ENCODE results near the gene ONECUT1.

The ONECUT1 gene

DNA sequence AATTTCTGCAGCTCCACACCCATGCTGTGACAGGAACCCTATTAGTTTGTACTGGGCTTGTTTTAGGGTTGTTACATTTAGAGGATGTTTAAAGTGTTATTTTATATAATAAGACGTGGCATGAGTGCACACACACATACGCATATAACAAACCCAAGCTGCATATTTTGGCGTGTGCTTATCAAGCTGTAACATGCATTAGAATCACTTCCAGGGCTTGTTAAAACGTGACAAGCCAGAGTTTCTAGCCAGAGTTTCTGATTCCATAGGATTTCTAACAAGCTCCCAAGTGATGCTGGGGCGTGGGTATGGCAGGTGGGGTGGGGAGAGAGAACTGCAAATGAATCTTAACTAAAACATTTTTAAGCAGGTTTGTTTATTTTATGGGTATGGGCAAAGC is 17.4 kb downstream of the ONECUT1 start:
- no peaks in the 10 kb centered on the region for H3K9me3 Mint-ChIP-seq
- no peak overlapping the region for H3K27ac Mint-ChIP-seq
- H3K4me3 Mint-ChIP-seq, result no peak overlapping the region

DNA sequence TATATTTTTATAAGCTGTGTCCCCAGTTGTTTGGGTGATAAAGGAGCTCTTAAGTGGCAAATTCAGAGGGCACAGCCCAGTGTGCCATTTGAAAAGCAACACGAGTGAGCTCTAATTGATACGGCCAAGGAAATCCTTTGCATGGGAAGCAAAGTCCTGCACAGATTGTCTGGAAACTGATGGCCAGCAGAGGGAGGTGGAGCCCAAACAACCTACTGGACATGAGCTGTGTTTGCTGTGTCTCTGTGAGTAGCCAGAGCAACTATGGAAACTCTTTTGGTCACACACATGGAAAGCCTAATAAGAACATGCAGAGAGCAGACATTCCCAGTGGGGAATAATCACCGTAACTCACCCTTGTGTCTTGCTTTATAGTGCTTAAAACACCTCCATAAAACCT is 24.4 kb downstream of the ONECUT1 start:
- Mint-ChIP-seq H3K4me3 (no peak overlapping the region), H3K4me1 (ENCODE audit: low read depth) (no peaks in the 10 kb centered on the region), H3K9me3 (no peaks in the 10 kb centered on the region), H3K36me3 (ENCODE audit: low read depth) (no peaks in the 10 kb centered on the region), H3K27ac (no peak overlapping the region), H3K27me3 (peaks cover 34% of the 10 kb centered on the region)

More for the DNA sequence above, 17.4 kb downstream of the ONECUT1 start:
- H3K36me3 Mint-ChIP-seq (ENCODE audit: low read depth), result no peaks in the 10 kb centered on the region
- peaks cover 59% of the 10 kb centered on the region for H3K27me3 Mint-ChIP-seq
- no peaks in the 10 kb centered on the region for H3K4me1 Mint-ChIP-seq (ENCODE audit: low read depth)

DNA sequence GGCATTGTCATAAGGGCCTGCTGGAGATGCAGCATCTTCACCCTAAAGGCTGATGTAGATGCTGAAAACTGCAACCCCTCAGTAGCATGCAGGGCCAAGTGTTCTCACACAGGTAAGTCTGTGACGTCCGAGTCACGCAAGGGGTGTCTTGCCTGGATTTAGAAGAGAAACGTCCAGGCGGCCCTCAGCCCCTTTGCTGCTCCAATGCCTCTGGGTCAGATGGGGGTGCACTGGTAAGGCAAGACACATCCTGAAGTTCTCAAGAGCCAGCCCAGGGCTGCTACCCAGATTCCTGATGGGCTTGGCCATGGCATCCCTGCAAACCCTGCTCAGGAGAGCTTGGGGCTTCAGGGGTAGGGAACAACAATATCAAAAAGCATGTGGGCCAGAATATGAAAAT is 25.4 kb downstream of the ONECUT1 start:
- Mint-ChIP-seq H3K9me3 (no peaks in the 10 kb centered on the region), H3K36me3 (ENCODE audit: low read depth) (no peaks in the 10 kb centered on the region), H3K27me3 (peaks cover 38% of the 10 kb centered on the region), H3K27ac (no peak overlapping the region), H3K4me1 (ENCODE audit: low read depth) (no peaks in the 10 kb centered on the region), H3K4me3 (no peak overlapping the region)

DNA sequence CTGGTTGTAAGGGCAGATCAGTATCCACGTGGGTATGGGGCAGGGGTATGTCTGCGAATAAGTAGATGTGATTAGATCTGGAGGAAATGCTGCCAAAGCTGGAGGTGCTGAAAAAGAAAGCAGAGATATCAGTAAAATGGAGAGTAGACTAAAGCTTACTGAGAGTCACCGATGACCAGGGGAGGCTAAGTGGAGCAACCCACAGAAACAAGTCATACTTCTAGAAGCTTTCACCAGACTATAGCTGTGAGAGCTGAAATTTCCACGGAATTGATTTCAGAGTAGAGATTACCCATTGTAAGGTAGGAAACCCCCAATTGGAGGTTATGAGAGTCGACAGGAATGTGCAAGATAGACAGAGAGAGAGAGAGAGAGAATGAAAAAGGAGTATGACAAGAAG is 27.5 kb downstream of the ONECUT1 start:
- no peaks in the 10 kb centered on the region for H3K4me1 Mint-ChIP-seq (ENCODE audit: low read depth)
- H3K27ac Mint-ChIP-seq, result no peak overlapping the region
- H3K9me3 Mint-ChIP-seq, result no peaks in the 10 kb centered on the region
- no peak overlapping the region for H3K4me3 Mint-ChIP-seq
- no peaks in the 10 kb centered on the region for H3K36me3 Mint-ChIP-seq (ENCODE audit: low read depth)
- H3K27me3 Mint-ChIP-seq, result peaks cover 35% of the 10 kb centered on the region

DNA sequence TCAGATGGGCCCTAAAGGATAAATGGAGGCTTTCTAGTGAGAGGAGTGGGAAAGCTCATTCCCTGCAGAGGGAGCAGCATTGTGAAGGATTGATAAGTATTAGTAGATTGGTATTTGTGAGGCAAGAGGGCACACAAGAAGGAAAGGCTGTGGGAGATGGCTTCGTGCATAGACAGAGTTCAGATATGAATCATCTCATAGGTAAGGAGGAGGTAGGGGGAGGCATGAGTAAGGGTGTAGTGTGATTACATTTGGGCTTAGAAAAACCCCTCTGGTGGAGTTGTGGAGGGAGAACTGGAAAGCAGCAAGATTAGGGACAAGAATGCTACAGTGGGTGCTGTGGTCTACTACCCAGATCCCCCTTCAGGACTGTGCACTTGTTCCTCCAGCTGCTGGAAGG is 29.6 kb downstream of the ONECUT1 start:
- no peaks in the 10 kb centered on the region for H3K9me3 Mint-ChIP-seq
- H3K36me3 Mint-ChIP-seq (ENCODE audit: low read depth), result no peaks in the 10 kb centered on the region
- H3K4me3 Mint-ChIP-seq, result no peak overlapping the region
- peaks cover 29% of the 10 kb centered on the region for H3K27me3 Mint-ChIP-seq
- no peaks in the 10 kb centered on the region for H3K4me1 Mint-ChIP-seq (ENCODE audit: low read depth)
- H3K27ac Mint-ChIP-seq, result no peak overlapping the region

DNA sequence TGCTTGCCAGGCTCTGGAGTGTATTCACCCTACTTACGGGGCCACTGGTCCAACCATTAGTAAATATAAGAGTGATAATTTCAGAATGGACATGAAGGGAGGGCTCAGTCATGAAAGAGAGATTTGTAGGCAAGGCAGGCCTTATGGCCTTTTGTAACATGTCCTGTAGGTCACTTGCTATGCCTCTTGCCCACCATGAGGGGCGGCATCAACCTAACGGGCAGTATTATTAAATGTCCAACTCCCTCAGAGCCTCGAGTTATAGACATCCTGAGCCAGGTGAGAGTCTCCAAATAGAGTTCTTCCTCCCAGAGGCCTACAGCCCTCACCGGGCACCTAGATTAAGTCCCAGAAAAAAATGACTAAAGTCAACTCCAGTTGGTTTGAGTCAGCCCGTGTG is 30.2 kb downstream of the ONECUT1 start:
- Mint-ChIP-seq H3K4me3 (no peak overlapping the region), H3K27me3 (peaks cover 30% of the 10 kb centered on the region), H3K4me1 (ENCODE audit: low read depth) (no peaks in the 10 kb centered on the region), H3K9me3 (no peaks in the 10 kb centered on the region), H3K27ac (no peak overlapping the region), H3K36me3 (ENCODE audit: low read depth) (no peaks in the 10 kb centered on the region)

DNA sequence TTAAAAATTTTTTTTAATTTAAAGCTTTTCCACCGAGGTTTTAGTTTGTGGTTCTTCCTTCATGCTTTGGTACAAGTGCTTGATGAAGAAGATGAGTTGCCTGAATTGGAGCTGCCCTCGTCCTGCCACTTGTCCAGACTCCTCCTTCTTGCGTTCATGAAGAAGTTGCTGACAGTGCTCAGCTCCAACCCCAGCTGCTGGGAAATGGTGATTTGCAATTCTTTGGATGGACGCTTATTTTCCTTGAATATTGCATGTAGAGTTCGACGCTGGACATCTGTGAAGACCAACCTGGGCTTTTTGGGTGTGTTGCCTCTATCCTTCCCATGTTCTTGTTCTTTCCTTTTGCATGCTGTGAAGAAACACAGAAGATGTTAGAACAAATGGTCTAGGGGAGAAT is 32.6 kb downstream of the ONECUT1 start:
- no peaks in the 10 kb centered on the region for H3K4me1 Mint-ChIP-seq (ENCODE audit: low read depth)
- H3K27me3 Mint-ChIP-seq, result peaks cover 40% of the 10 kb centered on the region
- H3K9me3 Mint-ChIP-seq, result no peaks in the 10 kb centered on the region
- H3K36me3 Mint-ChIP-seq (ENCODE audit: low read depth), result no peaks in the 10 kb centered on the region
- no peak overlapping the region for H3K4me3 Mint-ChIP-seq
- H3K27ac Mint-ChIP-seq, result no peak overlapping the region

DNA sequence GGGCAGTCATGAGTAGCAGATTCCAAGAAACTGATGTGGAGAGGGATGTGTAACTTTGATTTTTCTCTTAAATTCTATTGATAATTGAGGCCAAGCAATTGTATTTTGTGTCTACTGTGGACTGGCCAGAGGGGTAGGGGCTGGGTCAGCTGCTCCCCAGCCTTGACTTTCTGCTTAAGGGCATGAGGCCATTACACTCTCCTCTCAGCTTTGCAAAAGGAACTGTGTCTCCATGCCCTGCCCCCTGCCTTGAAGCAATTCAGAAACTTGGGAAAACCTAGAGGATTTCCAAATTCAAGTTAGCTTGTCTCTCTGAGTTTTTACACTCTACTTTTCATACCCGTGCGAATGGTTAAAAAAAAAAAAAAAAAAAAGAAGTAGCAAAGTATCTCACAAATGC is 38.6 kb downstream of the ONECUT1 start:
- Mint-ChIP-seq H3K4me1 (ENCODE audit: low read depth) (no peaks in the 10 kb centered on the region), H3K27ac (no peak overlapping the region), H3K27me3 (peaks cover 30% of the 10 kb centered on the region)

DNA sequence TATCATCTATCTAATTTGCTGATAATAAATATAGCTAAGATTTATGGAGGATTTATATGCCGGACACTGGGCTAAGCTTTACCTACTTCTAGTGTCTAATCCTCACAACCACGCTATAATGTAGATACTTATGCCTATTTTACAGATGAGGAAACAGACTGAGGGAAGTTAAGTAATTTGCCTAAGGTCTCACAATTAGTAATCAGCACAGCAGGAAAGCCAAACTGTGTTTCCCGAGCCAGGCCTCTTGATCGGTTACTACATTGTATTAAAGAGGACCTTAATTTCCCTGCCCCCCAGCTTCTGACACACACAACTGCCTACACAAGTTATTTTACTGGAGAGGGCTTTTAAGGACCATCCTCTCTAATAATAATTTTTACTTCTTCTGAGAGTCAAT is 40.9 kb downstream of the ONECUT1 start:
- no peaks in the 10 kb centered on the region for H3K4me1 Mint-ChIP-seq (ENCODE audit: low read depth)
- H3K9me3 Mint-ChIP-seq, result no peaks in the 10 kb centered on the region
- peaks cover 21% of the 10 kb centered on the region for H3K27me3 Mint-ChIP-seq
- H3K4me3 Mint-ChIP-seq, result no peak overlapping the region
- no peaks in the 10 kb centered on the region for H3K36me3 Mint-ChIP-seq (ENCODE audit: low read depth)
- no peak overlapping the region for H3K27ac Mint-ChIP-seq

More for the DNA sequence above, 38.6 kb downstream of the ONECUT1 start:
- Mint-ChIP-seq H3K9me3 (no peaks in the 10 kb centered on the region), H3K36me3 (ENCODE audit: low read depth) (no peaks in the 10 kb centered on the region), H3K4me3 (no peak overlapping the region)

DNA sequence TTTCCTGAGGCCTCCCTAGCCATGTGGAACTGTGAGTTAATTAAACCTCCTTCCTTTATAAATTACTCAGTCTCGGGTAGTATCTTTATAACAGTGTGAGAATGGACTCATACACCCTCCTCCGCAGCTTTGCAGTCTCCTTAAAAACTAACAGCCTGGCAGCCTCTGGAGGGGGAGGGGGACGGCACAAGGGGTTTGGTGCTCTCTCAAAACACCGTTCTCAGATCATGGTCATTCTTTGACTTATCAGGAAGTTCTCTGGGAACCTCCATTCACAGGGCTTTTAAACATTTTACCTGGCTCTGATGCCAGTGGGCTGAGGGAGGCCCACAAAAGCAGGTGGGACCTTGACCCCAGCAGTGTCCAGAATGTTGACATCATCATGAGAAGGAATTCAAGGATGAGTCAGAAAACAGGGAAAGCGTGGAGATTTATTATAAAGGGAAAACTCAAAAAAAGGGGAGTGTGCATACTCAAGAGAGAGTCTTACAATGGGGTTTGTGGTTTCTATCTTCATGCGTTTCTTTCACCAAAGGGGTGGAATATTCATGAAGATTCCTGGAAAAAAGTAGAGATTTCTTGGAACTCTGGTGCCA is 43.9 kb downstream of the ONECUT1 start:
- Mint-ChIP-seq H3K27me3 (peaks cover 6% of the 10 kb centered on the region), H3K27ac (no peak overlapping the region), H3K36me3 (ENCODE audit: low read depth) (no peaks in the 10 kb centered on the region), H3K4me3 (no peak overlapping the region), H3K9me3 (no peaks in the 10 kb centered on the region), H3K4me1 (ENCODE audit: low read depth) (no peaks in the 10 kb centered on the region)

DNA sequence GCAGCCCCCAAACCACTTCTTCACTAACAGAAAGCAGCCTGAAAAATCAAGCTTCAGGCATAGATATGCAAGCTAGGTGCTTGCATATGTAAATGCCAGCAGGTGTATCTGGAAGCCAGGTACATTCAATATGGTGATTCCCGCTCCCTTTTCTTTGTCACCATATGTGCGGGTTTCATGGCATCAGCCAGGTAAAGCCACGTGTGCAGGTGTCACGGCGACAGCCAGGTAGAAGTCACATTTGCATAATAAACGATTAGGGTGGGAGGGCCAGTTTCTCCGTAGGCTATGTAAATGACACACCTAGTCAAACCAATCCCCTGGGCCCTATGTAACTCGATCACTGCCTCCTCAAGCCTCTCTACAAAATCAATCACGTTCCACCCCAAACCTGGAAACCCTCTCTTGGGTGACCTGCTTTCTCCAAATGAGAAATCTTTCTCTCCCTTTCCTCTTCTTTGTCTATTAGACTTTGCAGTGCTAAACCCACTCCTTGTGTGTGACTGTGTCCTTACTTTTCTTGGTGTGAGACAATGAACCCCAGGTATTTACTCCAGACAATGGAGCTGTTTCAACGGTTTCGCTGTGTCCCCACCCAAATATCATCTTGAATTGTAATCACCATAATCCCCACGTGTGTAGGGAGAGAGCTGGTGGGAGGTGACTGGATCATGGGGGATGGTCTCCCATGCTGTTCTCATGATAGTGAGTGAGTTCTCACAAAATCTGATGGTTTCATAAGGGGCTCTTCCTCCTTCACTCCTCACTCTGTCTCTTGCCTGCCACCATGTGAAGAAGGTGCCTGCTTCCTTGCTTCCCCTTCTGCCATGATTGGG is 44.6 kb downstream of the ONECUT1 start:
- peaks cover 3% of the 10 kb centered on the region for H3K27me3 Mint-ChIP-seq
- no peaks in the 10 kb centered on the region for H3K4me1 Mint-ChIP-seq (ENCODE audit: low read depth)
- no peak overlapping the region for H3K4me3 Mint-ChIP-seq
- H3K27ac Mint-ChIP-seq, result no peak overlapping the region
- no peaks in the 10 kb centered on the region for H3K36me3 Mint-ChIP-seq (ENCODE audit: low read depth)
- no peaks in the 10 kb centered on the region for H3K9me3 Mint-ChIP-seq

DNA sequence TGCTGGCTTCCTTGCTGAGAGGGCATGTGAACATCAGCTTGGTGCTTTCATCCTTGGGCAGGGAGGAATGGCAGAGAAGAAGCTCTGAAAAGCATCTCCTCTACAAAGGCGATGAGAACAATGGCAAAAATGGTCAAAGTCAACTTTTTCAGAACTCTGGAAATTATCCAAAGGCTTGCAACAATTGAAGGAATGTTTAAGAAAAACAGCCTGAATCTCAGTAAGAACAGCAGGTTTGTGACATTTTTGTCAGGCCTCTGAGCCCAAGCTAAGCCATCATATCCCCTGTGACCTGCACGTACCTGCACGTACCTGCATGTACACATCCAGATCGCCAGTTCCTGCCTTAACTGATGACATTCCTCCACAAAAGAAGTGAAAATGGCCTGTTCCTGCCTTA is 51.8 kb downstream of the ONECUT1 start:
- H3K27ac Mint-ChIP-seq, result no peak overlapping the region
- no peaks in the 10 kb centered on the region for H3K27me3 Mint-ChIP-seq
- no peaks in the 10 kb centered on the region for H3K36me3 Mint-ChIP-seq (ENCODE audit: low read depth)
- no peak overlapping the region for H3K4me3 Mint-ChIP-seq
- H3K4me1 Mint-ChIP-seq (ENCODE audit: low read depth), result no peaks in the 10 kb centered on the region
- H3K9me3 Mint-ChIP-seq, result no peaks in the 10 kb centered on the region

DNA sequence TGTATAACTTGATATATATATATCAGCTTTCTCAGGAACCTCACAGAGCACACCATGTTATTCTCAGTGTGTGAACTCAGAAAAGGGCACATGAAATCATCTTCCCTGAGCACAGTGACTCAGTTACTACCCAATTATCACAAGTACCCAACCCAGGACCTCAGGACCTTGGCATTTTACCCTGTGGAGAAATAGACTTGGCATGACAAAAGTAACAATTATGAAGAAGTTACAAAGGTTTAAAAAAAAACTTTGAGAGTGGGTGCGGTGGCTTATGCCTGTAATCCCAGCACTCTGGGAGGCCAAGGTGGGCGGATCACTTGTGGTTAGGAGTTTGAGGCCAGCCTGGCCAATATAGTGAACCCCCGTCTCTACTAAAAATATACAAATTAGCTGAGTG is 52.4 kb downstream of the ONECUT1 start:
- H3K27me3 Mint-ChIP-seq, result no peaks in the 10 kb centered on the region
- H3K36me3 Mint-ChIP-seq (ENCODE audit: low read depth), result no peaks in the 10 kb centered on the region
- no peak overlapping the region for H3K27ac Mint-ChIP-seq
- no peak overlapping the region for H3K4me3 Mint-ChIP-seq
- H3K4me1 Mint-ChIP-seq (ENCODE audit: low read depth), result no peaks in the 10 kb centered on the region
- H3K9me3 Mint-ChIP-seq, result no peaks in the 10 kb centered on the region

DNA sequence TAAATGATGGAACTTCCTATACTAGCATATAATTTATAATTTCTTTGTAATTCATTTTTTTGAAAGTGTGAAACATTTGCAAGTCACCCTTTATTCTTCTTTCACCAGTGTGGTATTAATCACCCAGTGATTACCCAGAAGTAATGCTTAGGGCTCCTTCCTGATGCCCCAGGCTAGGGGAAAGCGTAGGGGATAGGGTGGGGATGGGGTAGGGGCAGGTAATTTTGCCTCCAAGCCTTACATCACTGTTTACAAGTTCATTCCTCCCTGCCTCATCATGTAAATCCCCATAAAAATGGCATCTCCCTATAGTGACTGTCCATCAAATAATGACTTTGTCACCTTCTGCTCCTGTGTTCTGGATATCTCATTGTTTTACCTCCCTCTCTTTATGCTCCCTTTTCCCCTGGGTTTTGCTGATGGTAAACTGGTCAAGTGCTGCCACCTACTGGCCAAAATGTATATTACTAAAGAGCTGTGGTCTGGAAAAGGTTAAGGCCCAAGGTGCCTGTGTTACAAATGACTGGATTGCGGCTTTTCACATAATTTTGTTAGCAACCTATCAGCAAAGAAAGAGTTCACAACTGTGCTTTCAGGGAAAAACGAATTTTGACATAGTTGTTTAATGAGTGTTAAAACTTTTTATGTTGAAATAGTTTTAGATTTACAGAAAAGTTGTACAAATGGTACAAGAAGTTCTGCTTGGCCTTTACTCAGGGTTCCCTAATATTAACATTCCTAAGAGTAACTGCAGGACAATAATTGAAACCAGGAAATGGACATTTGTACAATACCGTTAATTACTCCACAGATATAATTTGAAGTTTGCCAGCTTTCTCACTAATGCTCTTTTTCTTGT is 54.7 kb downstream of the ONECUT1 start:
- Mint-ChIP-seq H3K27me3 (no peaks in the 10 kb centered on the region), H3K9me3 (no peaks in the 10 kb centered on the region), H3K27ac (no peak overlapping the region), H3K4me1 (ENCODE audit: low read depth) (peaks cover under 1% of the 10 kb centered on the region), H3K4me3 (no peak overlapping the region), H3K36me3 (ENCODE audit: low read depth) (no peaks in the 10 kb centered on the region)

DNA sequence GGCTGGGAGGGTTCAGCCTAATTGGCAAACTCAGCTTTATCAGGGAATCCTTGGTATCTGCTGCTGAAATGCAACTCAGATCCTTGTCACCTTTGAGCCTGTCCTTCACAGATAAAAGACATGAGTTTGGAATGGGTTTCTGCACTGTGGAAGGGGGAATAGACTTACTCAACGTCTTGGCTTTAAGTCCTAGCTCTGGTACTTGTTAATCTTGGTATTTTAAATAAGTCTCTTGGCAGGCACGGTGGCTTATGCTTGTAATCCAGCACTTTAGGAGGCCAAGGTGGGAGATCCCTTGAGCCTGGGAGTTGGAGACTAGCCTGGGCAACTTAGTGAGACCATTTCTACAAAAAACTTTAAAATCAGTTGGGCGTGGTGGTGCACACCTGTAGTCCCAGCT is 55.8 kb downstream of the ONECUT1 start:
- H3K4me3 Mint-ChIP-seq, result no peak overlapping the region

More for the DNA sequence above, 55.8 kb downstream of the ONECUT1 start:
- Mint-ChIP-seq H3K36me3 (ENCODE audit: low read depth) (no peaks in the 10 kb centered on the region), H3K27me3 (no peaks in the 10 kb centered on the region), H3K27ac (no peak overlapping the region), H3K9me3 (no peaks in the 10 kb centered on the region), H3K4me1 (ENCODE audit: low read depth) (peaks cover 9% of the 10 kb centered on the region)
